Stromal cell of bone marrow (primary cell): ENCODE results near the gene DEGS1.

Experiments used
- DNase-seq: peaks from one replicate; pipeline ENCODE4 v3.0.0-alpha.2; 2012; ENCODE audit warnings: low read depth

The DEGS1 gene

GRCh38 chr1:224182866-224183590 is at the start of gene DEGS1:
TSS of gene DEGS1 (plus strand) at chr1:224183240. CDS start at chr1:224183337, 97 bp downstream.
- peak; percentile 55 for DNase-seq

GRCh38 chr1:224133741-224134299 is 49.2 kb upstream of the DEGS1 start:
- DNase-seq = no peak

GRCh38 chr1:224137518-224137917 is 45.5 kb upstream of the DEGS1 start:
- no peak for DNase-seq

- DNase-seq = no peak
Observed at GRCh38 chr1:224138198-224138597, 44.8 kb upstream of the DEGS1 start.

- no peak for DNase-seq
Observed at GRCh38 chr1:224141693-224142092, 41.3 kb upstream of the DEGS1 start.

GRCh38 chr1:224149709-224150108 is 33.3 kb upstream of the DEGS1 start:
- no peak for DNase-seq

GRCh38 chr1:224151117-224151516 is 31.9 kb upstream of the DEGS1 start:
- no peak for DNase-seq

- no peak for DNase-seq
Observed at GRCh38 chr1:224157316-224157715, 25.7 kb upstream of the DEGS1 start.

GRCh38 chr1:224159541-224159940 is 23.5 kb upstream of the DEGS1 start:
- DNase-seq = no peak

- no peak for DNase-seq
Observed at GRCh38 chr1:224160171-224160682, 22.8 kb upstream of the DEGS1 start.

- no peak for DNase-seq
Observed at GRCh38 chr1:224162768-224163167, 20.3 kb upstream of the DEGS1 start.

GRCh38 chr1:224163311-224163710 is 19.7 kb upstream of the DEGS1 start:
- DNase-seq = no peak

- DNase-seq = peak; percentile 91
Observed at GRCh38 chr1:224168859-224169380, 14.1 kb upstream of the DEGS1 start.

- no peak for DNase-seq
Observed at GRCh38 chr1:224169718-224170270, 13.2 kb upstream of the DEGS1 start.

GRCh38 chr1:224170343-224170742 is 12.7 kb upstream of the DEGS1 start:
- DNase-seq = no peak

- DNase-seq = no peak
Observed at GRCh38 chr1:224170748-224171478, 12.1 kb upstream of the DEGS1 start.

- no peak for DNase-seq
Observed at GRCh38 chr1:224172229-224172628, 10.8 kb upstream of the DEGS1 start.

GRCh38 chr1:224173523-224173922 is 9.5 kb upstream of the DEGS1 start:
- no peak for DNase-seq

GRCh38 chr1:224175617-224176016 is 7.4 kb upstream of the DEGS1 start:
- no peak for DNase-seq

- no peak for DNase-seq
Observed at GRCh38 chr1:224177356-224177999, 5.6 kb upstream of the DEGS1 start.

GRCh38 chr1:224178894-224179293 is 4.1 kb upstream of the DEGS1 start:
- no peak for DNase-seq
